Caco-2 (cell line): ENCODE measurements around the gene APOA5. TPM values are rescaled to one million over a fixed set of nuclear protein-coding genes. Genes with fewer than 3 reads are reported as not detected.

ENCODE experiments used
- BruUV-seq: library from RNA; stranded (reverse); fragments of 400-500 nt; replicated peaks from 2 replicates; lab custom pipeline; 2021; lab: Mats Ljungman, UMichigan
- CTCF ChIA-PET: fragments of 300-600 bp; sonication (Branson Sonifier 250); formaldehyde crosslinking; loops from one replicate; lab custom pipeline; 2022; ENCODE audit warnings: antibody characterized with exemption; lab: Charles Lee
- POLR2A ChIA-PET: fragments of 300-600 bp; sonication (Branson Sonifier 250); formaldehyde crosslinking; loops from one replicate; lab custom pipeline; 2022; ENCODE audit warnings: antibody characterized with exemption; lab: Charles Lee
- DNase-seq, 2 experiments: peaks; one replicate each; pipeline versions ENCODE4 v3.0.0 to v3.0.0-alpha.2; 2020 to 2022
- H3K27me3 ChIP-seq: replicated peaks from 2 replicates; pipeline ENCODE4 v1.6.0; 2011; ENCODE audit warnings: low read length; ENCODE audit not compliant: control insufficient read depth, insufficient read depth
- H3K36me3 ChIP-seq: 2 replicates; pipeline ENCODE4 v1.5.1; 2011; ENCODE audit warnings: low read length; ENCODE audit not compliant: control insufficient read depth, insufficient read depth
- H3K4me1 ChIP-seq: fragments of 250-450 bp; sonication (Bioruptor Pico); 2 replicates; pipeline ENCODE4 v1.5.1; 2020; ENCODE audit warnings: mild to moderate bottlenecking
- H3K4me3 ChIP-seq: 2 replicates; pipeline ENCODE4 v1.5.1; 2011; ENCODE audit warnings: low read depth, mild to moderate bottlenecking, control low read depth, low read length
- H3K9me3 ChIP-seq: fragments of 250-450 bp; sonication (Bioruptor Pico); 2 replicates; pipeline ENCODE4 v1.5.1; 2020; ENCODE audit warnings: mild to moderate bottlenecking, moderate library complexity
- H3K27ac Mint-ChIP-seq: one replicate; pipeline ENCODE4 v1.8.0; 2022; ENCODE audit warnings: mixed read lengths; ENCODE audit not compliant: unreplicated experiment
- H3K27me3 Mint-ChIP-seq: one replicate; pipeline ENCODE4 v1.8.0; 2022; ENCODE audit warnings: mixed read lengths; ENCODE audit not compliant: insufficient read depth, unreplicated experiment
- H3K36me3 Mint-ChIP-seq: one replicate; pipeline ENCODE4 v1.8.0; 2022; ENCODE audit warnings: mild to moderate bottlenecking, mixed read lengths; ENCODE audit not compliant: insufficient read depth, unreplicated experiment
- H3K4me1 Mint-ChIP-seq: one replicate; pipeline ENCODE4 v1.8.0; 2022; ENCODE audit warnings: low read depth, mixed read lengths; ENCODE audit not compliant: unreplicated experiment
- H3K4me3 Mint-ChIP-seq: one replicate; pipeline ENCODE4 v1.8.0; 2022; ENCODE audit warnings: mild to moderate bottlenecking, moderate library complexity, mixed read lengths; ENCODE audit not compliant: unreplicated experiment
- H3K9me3 Mint-ChIP-seq: one replicate; pipeline ENCODE4 v1.8.0; 2022; ENCODE audit warnings: mixed read lengths; ENCODE audit not compliant: unreplicated experiment
- intact Hi-C: fragments of 100-400 bp; cut with micrococcal nuclease; formaldehyde crosslinking; loops from one replicate; pipeline ENCODE4 v1.10.0; 2022; ENCODE audit not compliant: unreplicated experiment
- total RNA-seq: library from RNA; stranded (reverse); gene quantifications from 2 replicates; pipeline ENCODE4 v1.2.3, GENCODE V29; 2022
- TF ChIP-seq, protein P1 (sequence below), 2 experiments: fragments of 200-600 bp in 1 of 2; IDR thresholded peaks; 1 replicate in 1 of 2; 2 replicates in 1 of 2; pipeline versions ENCODE4 v1.5.1 to v1.8.0; 2011 to 2022; ENCODE audit warnings: antibody characterized with exemption in 1 of 2, control low read depth in 1 of 2, inconsistent platforms in 1 of 2, low read depth in 1 of 2, low read length in 1 of 2, mild to moderate bottlenecking in 1 of 2, moderate library complexity in 1 of 2; ENCODE audit not compliant: insufficient read depth in 1 of 2, severe bottlenecking in 1 of 2, unreplicated experiment in 1 of 2

Gene APOA5
- total RNA-seq, 1 experiment from 2014 or later: 2.5 TPM

DNA sequence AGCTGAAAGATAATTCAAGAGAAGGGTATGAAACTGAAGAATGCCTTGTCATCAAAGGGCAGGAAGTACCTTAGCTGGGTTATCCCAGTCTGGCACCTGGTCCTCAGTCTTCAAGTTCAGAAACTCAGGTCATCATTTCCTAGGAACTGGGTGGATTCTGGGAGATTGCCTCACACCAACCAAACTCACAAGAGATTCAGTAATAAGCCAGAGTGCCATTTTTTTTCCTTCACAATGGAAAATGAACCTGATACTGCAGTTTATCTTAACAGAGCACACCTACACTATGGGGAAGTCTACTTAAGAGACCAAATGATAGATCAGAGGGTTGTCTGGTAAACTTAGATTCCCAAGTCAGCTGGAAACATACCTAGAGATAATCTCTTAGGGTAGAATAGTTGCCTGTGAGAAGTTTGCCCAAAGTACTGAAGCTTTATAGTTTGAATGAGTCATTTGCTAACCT, 15.1 kb downstream of the APOA5 start:
- Histone ChIP-seq H3K36me3 (peaks cover 16% of the 10 kb centered on the region), H3K27me3 (no peaks in the 10 kb centered on the region), H3K4me3 (no peak overlapping the region), H3K9me3 (no peaks in the 10 kb centered on the region), H3K4me1 (peaks cover 19% of the 10 kb centered on the region)
- no TSS peak for BruUV-seq
- H3K27ac Mint-ChIP-seq: no peak overlapping the region
- no peaks in the 10 kb centered on the region for H3K9me3 Mint-ChIP-seq
- POLR2A ChIA-PET: interaction anchor here (1.1 to 1.5 kb wide), 2 partner anchors 11 to 61 kb away, joined by 4 to 5 read pairs; partner anchors contain the start of genes APOA1 and ZPR1
- H3K27me3 Mint-ChIP-seq: no peaks in the 10 kb centered on the region
- H3K4me1 Mint-ChIP-seq: peaks cover 35% of the 10 kb centered on the region
- H3K36me3 Mint-ChIP-seq: peaks cover 89% of the 10 kb centered on the region
- intact Hi-C loops: no loop called here
- CTCF ChIA-PET: interaction anchor here (2.1 kb wide), 1 partner anchor 14 kb away, joined by 5 read pairs; the partner anchor contains the start of gene APOA5
- no peak for DNase-seq
- H3K4me3 Mint-ChIP-seq: no peak overlapping the region
- TF ChIP-seq, protein P1, sequence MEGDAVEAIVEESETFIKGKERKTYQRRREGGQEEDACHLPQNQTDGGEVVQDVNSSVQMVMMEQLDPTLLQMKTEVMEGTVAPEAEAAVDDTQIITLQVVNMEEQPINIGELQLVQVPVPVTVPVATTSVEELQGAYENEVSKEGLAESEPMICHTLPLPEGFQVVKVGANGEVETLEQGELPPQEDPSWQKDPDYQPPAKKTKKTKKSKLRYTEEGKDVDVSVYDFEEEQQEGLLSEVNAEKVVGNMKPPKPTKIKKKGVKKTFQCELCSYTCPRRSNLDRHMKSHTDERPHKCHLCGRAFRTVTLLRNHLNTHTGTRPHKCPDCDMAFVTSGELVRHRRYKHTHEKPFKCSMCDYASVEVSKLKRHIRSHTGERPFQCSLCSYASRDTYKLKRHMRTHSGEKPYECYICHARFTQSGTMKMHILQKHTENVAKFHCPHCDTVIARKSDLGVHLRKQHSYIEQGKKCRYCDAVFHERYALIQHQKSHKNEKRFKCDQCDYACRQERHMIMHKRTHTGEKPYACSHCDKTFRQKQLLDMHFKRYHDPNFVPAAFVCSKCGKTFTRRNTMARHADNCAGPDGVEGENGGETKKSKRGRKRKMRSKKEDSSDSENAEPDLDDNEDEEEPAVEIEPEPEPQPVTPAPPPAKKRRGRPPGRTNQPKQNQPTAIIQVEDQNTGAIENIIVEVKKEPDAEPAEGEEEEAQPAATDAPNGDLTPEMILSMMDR (IDR thresholded peaks at IDR 0.05; ENCODE audit: insufficient read depth in 1 of 2, low read depth in 1 of 2, low read length in 1 of 2, severe bottlenecking in 1 of 2, unreplicated experiment in 1 of 2): no peak

GRCh38 chr11:116775975-116776374, 15.7 kb downstream of the APOA5 start:
- TF ChIP-seq, protein P1 (IDR thresholded peaks at IDR 0.05; ENCODE audit: insufficient read depth in 1 of 2, low read depth in 1 of 2, low read length in 1 of 2, severe bottlenecking in 1 of 2, unreplicated experiment in 1 of 2): no peak
- H3K36me3 Mint-ChIP-seq: peaks cover 86% of the 10 kb centered on the region
- no peaks in the 10 kb centered on the region for H3K27me3 Mint-ChIP-seq
- Histone ChIP-seq H3K36me3 (peaks cover 16% of the 10 kb centered on the region), H3K4me1 (peaks cover 25% of the 10 kb centered on the region), H3K9me3 (no peaks in the 10 kb centered on the region), H3K27me3 (no peaks in the 10 kb centered on the region), H3K4me3 (no peak overlapping the region)
- H3K9me3 Mint-ChIP-seq: no peaks in the 10 kb centered on the region
- H3K27ac Mint-ChIP-seq: no peak overlapping the region
- intact Hi-C loops: no loop called here
- peaks cover 40% of the 10 kb centered on the region for H3K4me1 Mint-ChIP-seq
- BruUV-seq: no TSS peak
- ChIA-PET CTCF (interaction anchor here (0.6 to 2.1 kb wide), 4 partner anchors 15 to 151 kb away, joined by 3 to 5 read pairs (median 4); partner anchors contain the start of gene APOA5), POLR2A (interaction anchor here (0.6 to 1.5 kb wide), 4 partner anchors 11 to 65 kb away, joined by 4 to 10 read pairs (median 5); partner anchors contain the start of genes APOA1 and ZPR1)
- no peak overlapping the region for H3K4me3 Mint-ChIP-seq
- DNase-seq: no peak

DNA sequence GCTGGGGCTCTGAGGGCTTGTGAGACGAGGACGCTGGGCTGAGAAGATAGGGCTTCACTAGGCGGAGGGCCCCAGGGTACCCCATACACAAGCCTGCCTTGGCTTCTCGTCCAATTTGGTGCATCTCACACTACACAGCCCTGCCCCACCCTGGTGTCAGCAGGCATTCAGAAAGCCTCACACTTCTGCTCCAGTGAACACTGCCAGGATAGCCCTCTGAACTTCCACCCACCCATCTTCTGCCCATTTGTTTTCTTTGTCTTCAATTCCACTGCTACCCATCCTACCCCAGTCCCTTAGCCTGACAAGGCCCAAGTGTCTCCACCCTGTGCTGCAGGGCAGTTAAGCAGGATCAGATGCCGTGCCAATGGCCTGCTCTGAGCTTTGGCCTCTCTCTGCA, 17.0 kb downstream of the APOA5 start:
- TF ChIP-seq, protein P1 (IDR thresholded peaks at IDR 0.05; ENCODE audit: insufficient read depth in 1 of 2, low read depth in 1 of 2, low read length in 1 of 2, severe bottlenecking in 1 of 2, unreplicated experiment in 1 of 2): no peak
- no peaks in the 10 kb centered on the region for H3K9me3 ChIP-seq
- H3K36me3 ChIP-seq: peaks cover 14% of the 10 kb centered on the region
- H3K27me3 Mint-ChIP-seq: no peaks in the 10 kb centered on the region
- ChIA-PET POLR2A (interaction anchor here (1.0 kb wide), 2 partner anchors 54 to 62 kb away, joined by 3 to 5 read pairs; partner anchors contain the start of gene APOA1), CTCF (interaction anchor here (0.6 to 1.6 kb wide), 4 partner anchors 17 to 324 kb away, joined by 3 to 4 read pairs (median 4); partner anchors contain the start of genes APOA5 and APOC3)
- peaks cover 43% of the 10 kb centered on the region for H3K4me1 Mint-ChIP-seq
- no peaks in the 10 kb centered on the region for H3K9me3 Mint-ChIP-seq
- peaks cover 86% of the 10 kb centered on the region for H3K36me3 Mint-ChIP-seq
- H3K4me1 ChIP-seq: peaks cover 26% of the 10 kb centered on the region
- intact Hi-C loops: no loop called here
- peak overlapping the region; percentile 77 for H3K27ac Mint-ChIP-seq
- BruUV-seq: no TSS peak
- H3K27me3 ChIP-seq: no peaks in the 10 kb centered on the region
- DNase-seq: no peak
- H3K4me3 ChIP-seq: no peak overlapping the region
- H3K4me3 Mint-ChIP-seq: peak overlapping the region; percentile 58
